GM18868 (cell line): ENCODE data around the gene FAM153A.
"Not testable (repeated sequence)": the region's sequence is repeated elsewhere in the genome, so short reads cannot be mapped to it uniquely, and the experiment has no call there.

Experiments
- ATAC-seq: cut with Tn5 transposase; IDR thresholded peaks from one replicate; pipeline ENCODE4 v1.9.1; 2021; ENCODE audit warnings: mild to moderate bottlenecking, moderate library complexity; ENCODE audit not compliant: unreplicated experiment

FAM153A gene

GRCh38 chr5:177747354-177747753, 35.3 kb downstream of the FAM153A start:
- ATAC-seq: not testable (repeated sequence)

GRCh38 chr5:177724858-177725257, 57.8 kb downstream of the FAM153A start:
- not testable (repeated sequence) for ATAC-seq

GRCh38 chr5:177723831-177724485, 58.7 kb downstream of the FAM153A start:
- not testable (repeated sequence) for ATAC-seq

- ATAC-seq: not testable (repeated sequence)
These were observed 59.9 kb downstream of the FAM153A start for GRCh38 chr5:177722829-177723228.

- ATAC-seq: not testable (repeated sequence)
These were observed 62.7 kb downstream of the FAM153A start for GRCh38 chr5:177719989-177720388.

- not testable (repeated sequence) for ATAC-seq
These were observed 67.3 kb downstream of the FAM153A start for GRCh38 chr5:177715423-177715822.

- ATAC-seq: not testable (repeated sequence)
These were observed 86.6 kb downstream of the FAM153A start for GRCh38 chr5:177696100-177696499.

GRCh38 chr5:177695356-177695930, 87.3 kb downstream of the FAM153A start:
- not testable (repeated sequence) for ATAC-seq

GRCh38 chr5:177694518-177694835, 88.2 kb downstream of the FAM153A start:
- ATAC-seq: not testable (repeated sequence)

GRCh38 chr5:177693671-177694517, 88.8 kb downstream of the FAM153A start:
- not testable (repeated sequence) for ATAC-seq

- not testable (repeated sequence) for ATAC-seq
These were observed 89.7 kb downstream of the FAM153A start for GRCh38 chr5:177692969-177693368.

GRCh38 chr5:177692507-177692906, 90.2 kb downstream of the FAM153A start:
- ATAC-seq: not testable (repeated sequence)

GRCh38 chr5:177689011-177689610, 93.6 kb downstream of the FAM153A start:
- ATAC-seq: not testable (repeated sequence)

GRCh38 chr5:177688091-177688490, 94.6 kb downstream of the FAM153A start:
- ATAC-seq: not testable (repeated sequence)

GRCh38 chr5:177681920-177682319, 100.8 kb downstream of the FAM153A start:
- ATAC-seq: not testable (repeated sequence)
